Glutamatergic neuron (in vitro differentiated cells): Measurements from ENCODE around the gene KRTAP16-1. TPM values are rescaled to one million over a fixed set of nuclear protein-coding genes. Genes with fewer than 3 reads are reported as not detected.

Source experiments
- DNase-seq: peaks from one replicate; pipeline ENCODE4 v3.0.0; 2022
- H3K27ac Mint-ChIP-seq: one replicate; pipeline ENCODE4 v1.8.0; 2020; ENCODE audit warnings: mild to moderate bottlenecking, mixed read lengths, inconsistent platforms; ENCODE audit not compliant: unreplicated experiment
- H3K27me3 Mint-ChIP-seq: one replicate; pipeline ENCODE4 v1.8.0; 2020; ENCODE audit warnings: mild to moderate bottlenecking, moderate library complexity, mixed read lengths, inconsistent platforms; ENCODE audit not compliant: unreplicated experiment
- H3K36me3 Mint-ChIP-seq: one replicate; pipeline ENCODE4 v1.8.0; 2020; ENCODE audit warnings: mild to moderate bottlenecking, mixed read lengths, inconsistent platforms; ENCODE audit not compliant: unreplicated experiment
- H3K4me1 Mint-ChIP-seq: one replicate; pipeline ENCODE4 v1.8.0; 2020; ENCODE audit warnings: mild to moderate bottlenecking, low read depth, mixed read lengths, inconsistent platforms; ENCODE audit not compliant: unreplicated experiment
- H3K4me3 Mint-ChIP-seq: one replicate; pipeline ENCODE4 v1.8.0; 2020; ENCODE audit warnings: mild to moderate bottlenecking, mixed read lengths, inconsistent platforms; ENCODE audit not compliant: unreplicated experiment
- H3K9me3 Mint-ChIP-seq: one replicate; pipeline ENCODE4 v1.8.0; 2020; ENCODE audit warnings: mild to moderate bottlenecking, moderate library complexity, mixed read lengths, inconsistent platforms; ENCODE audit not compliant: unreplicated experiment
- CTCF ChIP-seq: fragments of 200-600 bp; sonication (generic); IDR thresholded peaks from one replicate; pipeline ENCODE4 v1.5.0; 2021; ENCODE audit not compliant: partially characterized antibody, unreplicated experiment
- total RNA-seq: library from RNA; stranded (reverse); fragmentation: NEBNext Ultra II Directional; extraction: Animal tissue kit (Norgen Biotek cat#: 25700); gene quantifications from one replicate; pipeline ENCODE4 v1.2.1, GENCODE V29; 2021; ENCODE audit not compliant: unreplicated experiment

Gene KRTAP16-1
- total RNA-seq, 1 donor from 2014 or later = not detected

- no peak for TF ChIP-seq CTCF
- H3K27me3 Mint-ChIP-seq = peaks cover 6% of the 10 kb centered on the region
- no peak overlapping the region for H3K4me3 Mint-ChIP-seq
- H3K9me3 Mint-ChIP-seq = peaks cover 1% of the 10 kb centered on the region
- peak overlapping the region; percentile 59 for H3K27ac Mint-ChIP-seq
- H3K36me3 Mint-ChIP-seq = peaks cover 3% of the 10 kb centered on the region
- H3K4me1 Mint-ChIP-seq = peaks cover 2% of the 10 kb centered on the region
- DNase-seq = no peak
These were observed 25.5 kb upstream of the KRTAP16-1 start for GRCh38 chr17:41334385-41335305.

- Mint-ChIP-seq H3K4me1 (peaks cover 2% of the 10 kb centered on the region), H3K27ac (no peak overlapping the region)
These were observed 24.7 kb upstream of the KRTAP16-1 start for GRCh38 chr17:41333836-41334235.

GRCh38 chr17:41333098-41333497 is 24.0 kb upstream of the KRTAP16-1 start:
- Mint-ChIP-seq H3K4me1 (peaks cover 2% of the 10 kb centered on the region), H3K36me3 (peaks cover 3% of the 10 kb centered on the region), H3K27ac (no peak overlapping the region), H3K9me3 (peaks cover 3% of the 10 kb centered on the region), H3K4me3 (no peak overlapping the region), H3K27me3 (peaks cover 6% of the 10 kb centered on the region)
- no peak for DNase-seq
- TF ChIP-seq CTCF = no peak

More at GRCh38 chr17:41333836-41334235, 24.7 kb upstream of the KRTAP16-1 start:
- Mint-ChIP-seq H3K4me3 (no peak overlapping the region), H3K27me3 (peaks cover 6% of the 10 kb centered on the region), H3K9me3 (peaks cover 1% of the 10 kb centered on the region), H3K36me3 (peaks cover 3% of the 10 kb centered on the region)
- no peak for TF ChIP-seq CTCF
- no peak for DNase-seq

GRCh38 chr17:41332239-41332638 is 23.1 kb upstream of the KRTAP16-1 start:
- Mint-ChIP-seq H3K4me3 (no peak overlapping the region), H3K9me3 (peaks cover 3% of the 10 kb centered on the region), H3K27me3 (peaks cover 6% of the 10 kb centered on the region), H3K36me3 (peaks cover 3% of the 10 kb centered on the region), H3K4me1 (peaks cover 2% of the 10 kb centered on the region), H3K27ac (no peak overlapping the region)
- TF ChIP-seq CTCF = no peak
- DNase-seq = no peak

GRCh38 chr17:41331606-41332005 is 22.5 kb upstream of the KRTAP16-1 start:
- Mint-ChIP-seq H3K4me3 (no peak overlapping the region), H3K27ac (no peak overlapping the region), H3K36me3 (peaks cover 3% of the 10 kb centered on the region), H3K9me3 (peaks cover 3% of the 10 kb centered on the region), H3K27me3 (peaks cover 6% of the 10 kb centered on the region), H3K4me1 (peaks cover 2% of the 10 kb centered on the region)
- no peak for DNase-seq
- no peak for TF ChIP-seq CTCF
